GM23338 (cell line): Measurements from ENCODE around the gene SLC32A1. TPM values are rescaled to one million over a fixed set of nuclear protein-coding genes. Genes with fewer than 3 reads are reported as not detected.

Experiments used
- ATAC-seq: fragments of 200-7000 bp; cut with Tn5 transposase; 3 replicates; pipeline ENCODE4 v1.9.1; 2020
- DNase-seq: peaks from one replicate; pipeline ENCODE4 v3.0.0-alpha.2; 2015; ENCODE audit warnings: low spot score
- H2AFZ ChIP-seq: fragments of 200-600 bp; sonication (generic); 2 replicates; pipeline ENCODE4 v1.8.0; 2016; ENCODE audit warnings: antibody characterized with exemption, mild to moderate bottlenecking, moderate library complexity
- H3F3A ChIP-seq: fragments of 200-600 bp; sonication (generic); replicated peaks from 2 replicates; pipeline ENCODE4 v1.8.0; 2017; ENCODE audit warnings: antibody characterized with exemption, mixed run types, low read depth
- H3K27ac ChIP-seq: fragments of 200-600 bp; sonication (generic); 2 replicates; pipeline ENCODE4 v1.6.1; 2016; ENCODE audit warnings: low read depth
- H3K27me3 ChIP-seq: fragments of 200-600 bp; sonication (generic); 2 replicates; pipeline ENCODE4 v1.8.0; 2016; ENCODE audit warnings: mild to moderate bottlenecking, mixed run types, moderate library complexity; ENCODE audit not compliant: insufficient read depth
- H3K36me3 ChIP-seq: fragments of 200-600 bp; sonication (generic); 2 replicates; pipeline ENCODE4 v1.8.0; 2016; ENCODE audit warnings: mild to moderate bottlenecking; ENCODE audit not compliant: insufficient read depth
- H3K4me1 ChIP-seq: fragments of 200-600 bp; sonication (generic); 2 replicates; pipeline ENCODE4 v1.8.0; 2016; ENCODE audit warnings: mild to moderate bottlenecking, moderate library complexity; ENCODE audit not compliant: insufficient read depth
- H3K4me2 ChIP-seq: fragments of 200-600 bp; sonication (generic); 2 replicates; pipeline ENCODE4 v1.7.1; 2017; ENCODE audit warnings: mixed run types
- H3K4me3 ChIP-seq: fragments of 200-600 bp; sonication (generic); 2 replicates; pipeline ENCODE4 v1.6.1; 2016; ENCODE audit warnings: mixed run types
- H3K79me2 ChIP-seq: fragments of 200-600 bp; sonication (generic); replicated peaks from 2 replicates; pipeline ENCODE4 v1.8.0; 2017; ENCODE audit warnings: mild to moderate bottlenecking; ENCODE audit not compliant: insufficient read depth
- H3K9me2 ChIP-seq: fragments of 200-600 bp; sonication (generic); 2 replicates; pipeline ENCODE4 v1.8.0; 2017; ENCODE audit not compliant: insufficient read depth
- H4K20me1 ChIP-seq: fragments of 200-600 bp; sonication (generic); replicated peaks from 2 replicates; pipeline ENCODE4 v1.8.0; 2017; ENCODE audit warnings: mild to moderate bottlenecking; ENCODE audit not compliant: insufficient read depth
- H3K27ac Mint-ChIP-seq: 2 replicates; pipeline ENCODE4 v1.8.0; 2020; ENCODE audit warnings: inconsistent platforms, mild to moderate bottlenecking, moderate library complexity, mixed read lengths
- H3K27me3 Mint-ChIP-seq: 3 replicates; pipeline ENCODE4 v1.8.0; 2022; ENCODE audit warnings: low read depth, mild to moderate bottlenecking, moderate library complexity, mixed read lengths, inconsistent platforms; ENCODE audit not compliant: insufficient read depth, poor library complexity
- H3K36me3 Mint-ChIP-seq: 3 replicates; pipeline ENCODE4 v1.8.0; 2021; ENCODE audit warnings: low read depth, mild to moderate bottlenecking, inconsistent platforms, moderate library complexity, mixed read lengths
- H3K4me1 Mint-ChIP-seq: 3 replicates; pipeline ENCODE4 v1.8.0; 2020; ENCODE audit warnings: mild to moderate bottlenecking, inconsistent platforms, mixed read lengths
- H3K4me3 Mint-ChIP-seq: 3 replicates; pipeline ENCODE4 v1.8.0; 2021; ENCODE audit warnings: moderate library complexity, mild to moderate bottlenecking, inconsistent platforms, mixed read lengths
- H3K9me3 Mint-ChIP-seq: 3 replicates; pipeline ENCODE4 v1.8.0; 2020; ENCODE audit warnings: moderate library complexity, mild to moderate bottlenecking, inconsistent platforms, mixed read lengths
- CREB1 ChIP-seq: fragments of 250-450 bp; sonication (Bioruptor Pico); IDR thresholded peaks from 2 replicates; pipeline ENCODE4 v1.5.0; 2020; ENCODE audit warnings: low read depth, mild to moderate bottlenecking, moderate library complexity
- EZH2 ChIP-seq: fragments of 200-600 bp; sonication (generic); IDR thresholded peaks from one replicate; pipeline ENCODE4 v1.8.0; 2017; ENCODE audit warnings: antibody characterized with exemption, mild to moderate bottlenecking, low read depth; ENCODE audit not compliant: unreplicated experiment
- EZH2phosphoT487 ChIP-seq: fragments of 200-600 bp; sonication (generic); IDR thresholded peaks from one replicate; pipeline ENCODE4 v1.8.1; 2018; ENCODE audit warnings: antibody characterized with exemption; ENCODE audit not compliant: unreplicated experiment
- JUNB ChIP-seq: IDR thresholded peaks from one replicate; pipeline ENCODE4 v1.6.1; 2016; ENCODE audit warnings: antibody characterized with exemption; ENCODE audit not compliant: unreplicated experiment
- NANOG ChIP-seq: IDR thresholded peaks from 2 replicates; pipeline ENCODE4 v1.6.1; 2016; ENCODE audit warnings: antibody characterized with exemption, borderline replicate concordance
- POLR2AphosphoS5 ChIP-seq: IDR thresholded peaks from 2 replicates; pipeline ENCODE4 v1.6.1; 2016; ENCODE audit warnings: antibody characterized with exemption, low read depth
- polyA plus RNA-seq: library from polyadenylated mRNA; unstranded; fragments of >200 nt; fragmentation: Nextera tagmentation; extraction: Ambion mirVana; gene quantifications from 2 replicates; pipeline ENCODE4 v1.2.1, GENCODE V29; 2016
- total RNA-seq: library from RNA; depleted of rRNA; stranded (reverse); fragments of >200 nt; shearing (Covaris generic); gene quantifications from 2 replicates; pipeline ENCODE4 v1.2.3, GENCODE V29; 2014
- TF ChIP-seq, protein P1 (sequence below): IDR thresholded peaks from 2 replicates; pipeline ENCODE4 v1.6.1; 2016; ENCODE audit warnings: antibody characterized with exemption
- TF ChIP-seq, protein P2 (sequence below), 2 experiments: fragments of 200-600 bp in 1 of 2; sonication (generic) in 1 of 2; conservative IDR thresholded peaks; 2 replicates each; pipeline versions ENCODE4 v1.5.1 to v1.6.1; 2016 to 2017; ENCODE audit warnings: antibody characterized with exemption in 2 of 2, low read depth in 2 of 2, mild to moderate bottlenecking in 2 of 2, moderate library complexity in 1 of 2
- TF ChIP-seq, protein P3 (sequence below): fragments of 250-450 bp; sonication (Bioruptor Pico); IDR thresholded peaks from 2 replicates; pipeline ENCODE4 v1.5.0; 2020; ENCODE audit warnings: mild to moderate bottlenecking, moderate library complexity
- TF ChIP-seq, protein P4 (sequence below): IDR thresholded peaks from one replicate; pipeline ENCODE4 v1.6.1; 2018; ENCODE audit warnings: antibody characterized with exemption; ENCODE audit not compliant: unreplicated experiment

SLC32A1 gene
- total and polyA plus RNA-seq, 2 experiments from 2014 or later: 0.87 TPM; not detected in 1

DNA sequence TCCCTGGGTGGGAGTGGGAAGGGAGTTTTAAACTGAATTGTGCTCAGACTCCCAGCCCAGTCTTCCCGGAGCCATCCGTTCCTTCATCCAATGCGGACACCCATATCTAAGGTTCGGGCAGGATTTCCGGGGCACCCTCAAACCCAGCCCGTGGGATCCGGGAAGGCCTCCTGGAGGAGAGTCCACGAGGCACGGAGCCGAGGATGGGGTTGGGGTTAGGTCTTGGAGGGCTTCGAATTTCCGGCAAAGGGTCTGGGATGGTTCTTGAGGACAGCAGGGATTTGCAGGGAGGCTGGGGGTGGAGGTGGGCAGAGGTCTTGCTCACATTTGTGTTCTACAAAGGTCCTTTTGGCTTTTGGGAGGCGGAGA lies 49.5 kb upstream of the SLC32A1 start (continued):
- no peak for TF ChIP-seq NANOG
- no peak for TF ChIP-seq CREB1
- TF ChIP-seq, protein P1, sequence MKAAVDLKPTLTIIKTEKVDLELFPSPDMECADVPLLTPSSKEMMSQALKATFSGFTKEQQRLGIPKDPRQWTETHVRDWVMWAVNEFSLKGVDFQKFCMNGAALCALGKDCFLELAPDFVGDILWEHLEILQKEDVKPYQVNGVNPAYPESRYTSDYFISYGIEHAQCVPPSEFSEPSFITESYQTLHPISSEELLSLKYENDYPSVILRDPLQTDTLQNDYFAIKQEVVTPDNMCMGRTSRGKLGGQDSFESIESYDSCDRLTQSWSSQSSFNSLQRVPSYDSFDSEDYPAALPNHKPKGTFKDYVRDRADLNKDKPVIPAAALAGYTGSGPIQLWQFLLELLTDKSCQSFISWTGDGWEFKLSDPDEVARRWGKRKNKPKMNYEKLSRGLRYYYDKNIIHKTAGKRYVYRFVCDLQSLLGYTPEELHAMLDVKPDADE: no peak
- TF ChIP-seq, protein P2, sequence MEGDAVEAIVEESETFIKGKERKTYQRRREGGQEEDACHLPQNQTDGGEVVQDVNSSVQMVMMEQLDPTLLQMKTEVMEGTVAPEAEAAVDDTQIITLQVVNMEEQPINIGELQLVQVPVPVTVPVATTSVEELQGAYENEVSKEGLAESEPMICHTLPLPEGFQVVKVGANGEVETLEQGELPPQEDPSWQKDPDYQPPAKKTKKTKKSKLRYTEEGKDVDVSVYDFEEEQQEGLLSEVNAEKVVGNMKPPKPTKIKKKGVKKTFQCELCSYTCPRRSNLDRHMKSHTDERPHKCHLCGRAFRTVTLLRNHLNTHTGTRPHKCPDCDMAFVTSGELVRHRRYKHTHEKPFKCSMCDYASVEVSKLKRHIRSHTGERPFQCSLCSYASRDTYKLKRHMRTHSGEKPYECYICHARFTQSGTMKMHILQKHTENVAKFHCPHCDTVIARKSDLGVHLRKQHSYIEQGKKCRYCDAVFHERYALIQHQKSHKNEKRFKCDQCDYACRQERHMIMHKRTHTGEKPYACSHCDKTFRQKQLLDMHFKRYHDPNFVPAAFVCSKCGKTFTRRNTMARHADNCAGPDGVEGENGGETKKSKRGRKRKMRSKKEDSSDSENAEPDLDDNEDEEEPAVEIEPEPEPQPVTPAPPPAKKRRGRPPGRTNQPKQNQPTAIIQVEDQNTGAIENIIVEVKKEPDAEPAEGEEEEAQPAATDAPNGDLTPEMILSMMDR (conservative IDR thresholded peaks at IDR 0.05; ENCODE audit: low read depth in 2 of 2): no peak
- TF ChIP-seq EZH2phosphoT487: no peak
- TF ChIP-seq JUNB: no peak
- TF ChIP-seq EZH2: no peak

DNA sequence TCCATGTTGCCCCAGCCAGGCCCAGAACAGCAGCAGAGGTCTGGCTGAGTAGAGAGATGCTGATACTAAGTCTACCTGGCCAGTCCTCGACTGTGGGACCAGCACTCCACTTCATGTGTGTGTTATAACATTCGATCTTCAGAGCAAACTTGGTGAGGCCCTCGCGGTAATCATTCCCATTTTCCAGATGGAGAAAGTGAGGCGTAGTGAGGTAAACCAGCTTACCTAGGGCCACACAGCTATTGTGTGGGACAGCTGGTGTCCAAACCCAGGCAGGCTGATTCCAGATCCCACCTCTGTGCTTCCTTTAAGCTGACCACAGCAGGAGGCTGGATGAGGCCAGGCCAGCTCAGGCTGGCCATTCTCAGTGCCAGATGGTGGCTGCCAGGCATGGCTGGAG lies 47.7 kb upstream of the SLC32A1 start:
- H3K27ac ChIP-seq: no peak overlapping the region
- peaks cover 40% of the 10 kb centered on the region for H3K27me3 ChIP-seq
- no peaks in the 10 kb centered on the region; the same call in 2 of the 3 replicates for H3K36me3 Mint-ChIP-seq
- peaks cover 12% of the 10 kb centered on the region; the same call in 1 of the 2 replicates for H4K20me1 ChIP-seq
- H3F3A ChIP-seq: 0 out of 2 replicates have a peak, but pooled peaks cover 2% of the 10 kb centered on the region
- peaks cover 19% of the 10 kb centered on the region for H3K4me1 ChIP-seq
- no peak for ATAC-seq
- no peaks in the 10 kb centered on the region; the same call in 1 of the 2 replicates for H3K9me2 ChIP-seq
- H3K36me3 ChIP-seq: no peaks in the 10 kb centered on the region
- H3K27me3 Mint-ChIP-seq: peaks cover 28% of the 10 kb centered on the region
- DNase-seq: no peak
- peaks cover 16% of the 10 kb centered on the region for H3K4me1 Mint-ChIP-seq
- no peak overlapping the region for H3K4me2 ChIP-seq
- no peak overlapping the region for H3K4me3 Mint-ChIP-seq
- no peaks in the 10 kb centered on the region for H3K79me2 ChIP-seq
- no peak overlapping the region for H3K4me3 ChIP-seq
- no peak overlapping the region for H2AFZ ChIP-seq
- no peaks in the 10 kb centered on the region; the same call in 2 of the 3 replicates for H3K9me3 Mint-ChIP-seq
- TF ChIP-seq, protein P3, sequence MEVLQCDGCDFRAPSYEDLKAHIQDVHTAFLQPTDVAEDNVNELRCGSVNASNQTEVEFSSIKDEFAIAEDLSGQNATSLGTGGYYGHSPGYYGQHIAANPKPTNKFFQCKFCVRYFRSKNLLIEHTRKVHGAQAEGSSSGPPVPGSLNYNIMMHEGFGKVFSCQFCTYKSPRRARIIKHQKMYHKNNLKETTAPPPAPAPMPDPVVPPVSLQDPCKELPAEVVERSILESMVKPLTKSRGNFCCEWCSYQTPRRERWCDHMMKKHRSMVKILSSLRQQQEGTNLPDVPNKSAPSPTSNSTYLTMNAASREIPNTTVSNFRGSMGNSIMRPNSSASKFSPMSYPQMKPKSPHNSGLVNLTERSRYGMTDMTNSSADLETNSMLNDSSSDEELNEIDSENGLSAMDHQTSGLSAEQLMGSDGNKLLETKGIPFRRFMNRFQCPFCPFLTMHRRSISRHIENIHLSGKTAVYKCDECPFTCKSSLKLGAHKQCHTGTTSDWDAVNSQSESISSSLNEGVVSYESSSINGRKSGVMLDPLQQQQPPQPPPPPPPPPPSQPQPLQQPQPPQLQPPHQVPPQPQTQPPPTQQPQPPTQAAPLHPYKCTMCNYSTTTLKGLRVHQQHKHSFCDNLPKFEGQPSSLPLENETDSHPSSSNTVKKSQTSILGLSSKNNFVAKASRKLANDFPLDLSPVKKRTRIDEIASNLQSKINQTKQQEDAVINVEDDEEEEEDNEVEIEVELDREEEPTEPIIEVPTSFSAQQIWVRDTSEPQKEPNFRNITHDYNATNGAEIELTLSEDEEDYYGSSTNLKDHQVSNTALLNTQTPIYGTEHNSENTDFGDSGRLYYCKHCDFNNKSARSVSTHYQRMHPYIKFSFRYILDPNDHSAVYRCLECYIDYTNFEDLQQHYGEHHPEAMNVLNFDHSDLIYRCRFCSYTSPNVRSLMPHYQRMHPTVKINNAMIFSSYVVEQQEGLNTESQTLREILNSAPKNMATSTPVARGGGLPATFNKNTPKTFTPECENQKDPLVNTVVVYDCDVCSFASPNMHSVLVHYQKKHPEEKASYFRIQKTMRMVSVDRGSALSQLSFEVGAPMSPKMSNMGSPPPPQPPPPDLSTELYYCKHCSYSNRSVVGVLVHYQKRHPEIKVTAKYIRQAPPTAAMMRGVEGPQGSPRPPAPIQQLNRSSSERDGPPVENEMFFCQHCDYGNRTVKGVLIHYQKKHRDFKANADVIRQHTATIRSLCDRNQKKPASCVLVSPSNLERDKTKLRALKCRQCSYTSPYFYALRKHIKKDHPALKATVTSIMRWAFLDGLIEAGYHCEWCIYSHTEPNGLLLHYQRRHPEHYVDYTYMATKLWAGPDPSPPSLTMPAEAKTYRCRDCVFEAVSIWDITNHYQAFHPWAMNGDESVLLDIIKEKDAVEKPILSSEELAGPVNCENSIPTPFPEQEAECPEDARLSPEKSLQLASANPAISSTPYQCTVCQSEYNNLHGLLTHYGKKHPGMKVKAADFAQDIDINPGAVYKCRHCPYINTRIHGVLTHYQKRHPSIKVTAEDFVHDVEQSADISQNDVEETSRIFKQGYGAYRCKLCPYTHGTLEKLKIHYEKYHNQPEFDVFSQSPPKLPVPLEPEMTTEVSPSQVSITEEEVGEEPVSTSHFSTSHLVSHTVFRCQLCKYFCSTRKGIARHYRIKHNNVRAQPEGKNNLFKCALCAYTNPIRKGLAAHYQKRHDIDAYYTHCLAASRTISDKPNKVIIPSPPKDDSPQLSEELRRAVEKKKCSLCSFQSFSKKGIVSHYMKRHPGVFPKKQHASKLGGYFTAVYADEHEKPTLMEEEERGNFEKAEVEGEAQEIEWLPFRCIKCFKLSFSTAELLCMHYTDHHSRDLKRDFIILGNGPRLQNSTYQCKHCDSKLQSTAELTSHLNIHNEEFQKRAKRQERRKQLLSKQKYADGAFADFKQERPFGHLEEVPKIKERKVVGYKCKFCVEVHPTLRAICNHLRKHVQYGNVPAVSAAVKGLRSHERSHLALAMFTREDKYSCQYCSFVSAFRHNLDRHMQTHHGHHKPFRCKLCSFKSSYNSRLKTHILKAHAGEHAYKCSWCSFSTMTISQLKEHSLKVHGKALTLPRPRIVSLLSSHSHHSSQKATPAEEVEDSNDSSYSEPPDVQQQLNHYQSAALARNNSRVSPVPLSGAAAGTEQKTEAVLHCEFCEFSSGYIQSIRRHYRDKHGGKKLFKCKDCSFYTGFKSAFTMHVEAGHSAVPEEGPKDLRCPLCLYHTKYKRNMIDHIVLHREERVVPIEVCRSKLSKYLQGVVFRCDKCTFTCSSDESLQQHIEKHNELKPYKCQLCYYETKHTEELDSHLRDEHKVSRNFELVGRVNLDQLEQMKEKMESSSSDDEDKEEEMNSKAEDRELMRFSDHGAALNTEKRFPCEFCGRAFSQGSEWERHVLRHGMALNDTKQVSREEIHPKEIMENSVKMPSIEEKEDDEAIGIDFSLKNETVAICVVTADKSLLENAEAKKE (CRISPR knock-in tag): no peak
- no peak for TF ChIP-seq POLR2AphosphoS5
- TF ChIP-seq, protein P1: no peak
- TF ChIP-seq JUNB: no peak
- no peak for TF ChIP-seq CREB1
- no peak for TF ChIP-seq EZH2phosphoT487
- TF ChIP-seq, protein P4, sequence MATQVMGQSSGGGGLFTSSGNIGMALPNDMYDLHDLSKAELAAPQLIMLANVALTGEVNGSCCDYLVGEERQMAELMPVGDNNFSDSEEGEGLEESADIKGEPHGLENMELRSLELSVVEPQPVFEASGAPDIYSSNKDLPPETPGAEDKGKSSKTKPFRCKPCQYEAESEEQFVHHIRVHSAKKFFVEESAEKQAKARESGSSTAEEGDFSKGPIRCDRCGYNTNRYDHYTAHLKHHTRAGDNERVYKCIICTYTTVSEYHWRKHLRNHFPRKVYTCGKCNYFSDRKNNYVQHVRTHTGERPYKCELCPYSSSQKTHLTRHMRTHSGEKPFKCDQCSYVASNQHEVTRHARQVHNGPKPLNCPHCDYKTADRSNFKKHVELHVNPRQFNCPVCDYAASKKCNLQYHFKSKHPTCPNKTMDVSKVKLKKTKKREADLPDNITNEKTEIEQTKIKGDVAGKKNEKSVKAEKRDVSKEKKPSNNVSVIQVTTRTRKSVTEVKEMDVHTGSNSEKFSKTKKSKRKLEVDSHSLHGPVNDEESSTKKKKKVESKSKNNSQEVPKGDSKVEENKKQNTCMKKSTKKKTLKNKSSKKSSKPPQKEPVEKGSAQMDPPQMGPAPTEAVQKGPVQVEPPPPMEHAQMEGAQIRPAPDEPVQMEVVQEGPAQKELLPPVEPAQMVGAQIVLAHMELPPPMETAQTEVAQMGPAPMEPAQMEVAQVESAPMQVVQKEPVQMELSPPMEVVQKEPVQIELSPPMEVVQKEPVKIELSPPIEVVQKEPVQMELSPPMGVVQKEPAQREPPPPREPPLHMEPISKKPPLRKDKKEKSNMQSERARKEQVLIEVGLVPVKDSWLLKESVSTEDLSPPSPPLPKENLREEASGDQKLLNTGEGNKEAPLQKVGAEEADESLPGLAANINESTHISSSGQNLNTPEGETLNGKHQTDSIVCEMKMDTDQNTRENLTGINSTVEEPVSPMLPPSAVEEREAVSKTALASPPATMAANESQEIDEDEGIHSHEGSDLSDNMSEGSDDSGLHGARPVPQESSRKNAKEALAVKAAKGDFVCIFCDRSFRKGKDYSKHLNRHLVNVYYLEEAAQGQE: no peak
- no peak for TF ChIP-seq NANOG
- no peak overlapping the region for H3K27ac Mint-ChIP-seq
